Measurements from ENCODE around the gene NOC2L.
A peak's percentile ranks its signal among the peaks of the same experiment; 100 is the strongest.
"Not testable (repeated sequence)": the region's sequence is repeated elsewhere in the genome, so short reads cannot be mapped to it uniquely, and the experiment has no call there.

The NOC2L gene

DNA sequence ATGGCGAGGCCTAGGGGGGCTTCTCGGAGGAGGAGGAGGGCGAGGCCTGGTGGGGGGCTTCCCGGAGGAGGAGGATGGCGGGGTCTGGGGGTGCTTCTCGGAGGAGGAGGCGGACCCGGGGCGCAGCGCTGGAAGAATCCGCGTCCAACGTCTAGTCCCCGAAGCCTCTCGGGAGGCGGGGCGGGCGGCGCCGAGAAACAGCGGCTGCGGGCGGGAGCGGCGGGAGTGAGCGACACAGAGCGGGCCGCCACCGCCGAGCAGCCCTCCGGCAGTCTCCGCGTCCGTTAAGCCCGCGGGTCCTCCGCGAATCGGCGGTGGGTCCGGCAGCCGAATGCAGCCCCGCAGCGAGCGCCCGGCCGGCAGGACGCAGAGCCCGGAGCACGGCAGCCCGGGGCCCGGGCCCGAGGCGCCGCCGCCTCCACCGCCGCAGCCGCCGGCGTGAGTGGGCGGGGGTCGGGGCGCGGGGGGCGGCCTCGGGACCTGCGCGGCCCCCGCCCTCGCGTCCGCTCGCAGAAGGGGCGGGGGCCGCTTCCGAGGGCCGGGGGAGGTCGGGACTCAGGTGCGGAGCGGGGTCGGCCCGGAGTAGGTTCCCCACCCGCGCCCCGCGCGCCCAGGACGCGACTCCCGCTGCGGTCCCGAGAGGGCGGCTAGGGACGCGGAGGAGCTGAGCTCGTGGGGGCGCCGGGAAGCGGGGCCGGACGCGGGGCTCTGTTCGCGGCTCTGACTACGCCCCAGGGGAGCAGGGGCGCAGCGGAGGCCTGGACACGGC, 1.5 kb upstream of the NOC2L start, which contains the start of gene KLHL17:
Gene KLHL17 (plus strand): TSS at position 222 of the 769 bp plus-strand sequence. CDS start 110 bp downstream, at position 332.
- DNase-seq, result peak; percentile 40 to 75 (median 67)

DNA sequence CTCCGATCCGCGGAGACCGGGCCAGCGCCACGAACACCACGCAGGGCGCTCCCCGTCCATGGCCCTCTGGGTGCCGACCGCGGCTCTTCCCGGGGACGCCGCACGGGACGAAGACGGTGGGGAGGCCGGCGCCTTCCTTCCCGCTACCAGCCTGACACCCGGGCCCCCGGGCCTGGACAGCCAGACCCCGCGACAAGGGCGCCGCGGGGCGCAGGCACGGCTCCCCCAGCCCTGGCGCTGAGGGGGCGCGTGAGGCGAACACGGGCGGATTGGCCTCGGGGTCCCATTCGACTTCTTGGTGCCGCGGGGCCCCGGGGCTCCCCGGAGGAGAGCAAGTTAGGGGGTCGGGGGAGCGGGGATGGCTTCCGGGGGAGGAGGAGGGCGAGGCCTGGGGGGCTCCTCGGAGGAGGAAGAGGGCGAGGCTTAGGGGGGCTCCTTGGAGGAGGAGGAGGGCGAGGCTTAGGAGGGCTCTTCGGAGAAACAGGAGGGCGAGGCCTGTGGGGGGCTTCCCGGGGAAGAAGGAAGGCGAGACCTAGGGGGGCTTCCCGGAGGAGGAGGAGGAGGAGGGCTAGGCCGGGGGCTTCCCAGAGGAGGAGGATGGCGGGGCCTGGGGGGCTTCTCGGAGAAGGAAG, 791 bp upstream of the NOC2L start:
- no peak for DNase-seq

DNA sequence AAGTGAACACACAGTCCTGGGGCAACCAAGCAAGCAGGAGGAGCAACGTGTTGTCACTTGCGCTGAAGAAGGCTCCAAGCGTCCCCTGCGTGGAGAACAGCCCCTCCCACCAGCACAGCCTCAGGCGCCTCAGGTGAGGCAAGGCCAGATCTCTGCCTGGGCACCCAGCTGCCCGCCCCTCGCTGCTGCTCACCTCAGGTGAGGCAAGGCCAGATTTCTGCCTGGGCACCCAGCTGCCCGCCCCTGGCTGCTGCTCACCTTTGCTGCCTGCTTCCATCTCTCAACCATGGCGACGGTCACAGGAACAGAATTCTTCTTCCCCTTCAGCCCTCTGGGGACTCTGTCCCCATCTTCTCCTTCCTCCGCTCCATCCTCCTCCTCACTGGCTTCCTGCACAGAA, 2.4 kb downstream of the NOC2L start:
- no peak for DNase-seq

DNA sequence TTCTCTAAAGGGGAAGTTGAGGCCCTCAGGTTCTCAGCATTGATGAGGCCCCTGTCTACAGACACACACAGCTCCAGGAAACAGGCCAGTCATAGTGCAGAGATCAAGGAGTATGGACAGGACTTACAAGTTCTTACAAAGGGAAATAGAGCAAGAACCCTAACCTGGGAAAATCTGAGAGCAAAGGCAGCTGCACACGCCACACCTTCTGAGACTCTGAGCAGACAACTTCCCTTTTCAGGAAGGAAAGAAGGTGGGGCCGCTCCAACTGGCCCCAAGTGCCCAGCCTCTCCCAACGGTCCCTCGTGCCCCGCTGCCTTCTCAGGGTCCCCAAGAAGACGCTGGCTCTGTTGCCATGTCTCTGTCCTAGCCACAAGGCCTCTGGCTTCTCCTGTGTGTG, 3.6 kb downstream of the NOC2L start:
- DNase-seq, result no peak

DNA sequence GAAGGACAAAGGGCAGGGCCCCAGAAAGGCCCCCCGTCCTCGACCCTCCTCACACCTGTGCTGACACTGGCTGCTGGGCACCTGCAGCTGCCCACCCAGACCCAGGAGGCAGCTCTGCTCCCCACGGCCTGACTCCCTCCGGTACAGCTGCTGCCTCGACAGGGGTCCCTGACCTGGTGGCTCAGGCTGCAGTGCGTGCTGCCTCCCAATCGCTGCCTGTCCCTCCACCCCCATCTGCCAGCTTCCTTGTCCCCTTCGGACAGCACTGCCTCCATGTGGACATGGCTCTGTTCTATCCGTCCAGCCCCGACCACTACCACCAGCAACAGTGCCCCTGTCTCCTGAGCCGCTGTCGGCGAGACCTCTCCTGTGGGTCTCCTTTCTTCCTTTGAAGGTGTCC, 4.1 kb downstream of the NOC2L start:
- DNase-seq, result no peak

DNA sequence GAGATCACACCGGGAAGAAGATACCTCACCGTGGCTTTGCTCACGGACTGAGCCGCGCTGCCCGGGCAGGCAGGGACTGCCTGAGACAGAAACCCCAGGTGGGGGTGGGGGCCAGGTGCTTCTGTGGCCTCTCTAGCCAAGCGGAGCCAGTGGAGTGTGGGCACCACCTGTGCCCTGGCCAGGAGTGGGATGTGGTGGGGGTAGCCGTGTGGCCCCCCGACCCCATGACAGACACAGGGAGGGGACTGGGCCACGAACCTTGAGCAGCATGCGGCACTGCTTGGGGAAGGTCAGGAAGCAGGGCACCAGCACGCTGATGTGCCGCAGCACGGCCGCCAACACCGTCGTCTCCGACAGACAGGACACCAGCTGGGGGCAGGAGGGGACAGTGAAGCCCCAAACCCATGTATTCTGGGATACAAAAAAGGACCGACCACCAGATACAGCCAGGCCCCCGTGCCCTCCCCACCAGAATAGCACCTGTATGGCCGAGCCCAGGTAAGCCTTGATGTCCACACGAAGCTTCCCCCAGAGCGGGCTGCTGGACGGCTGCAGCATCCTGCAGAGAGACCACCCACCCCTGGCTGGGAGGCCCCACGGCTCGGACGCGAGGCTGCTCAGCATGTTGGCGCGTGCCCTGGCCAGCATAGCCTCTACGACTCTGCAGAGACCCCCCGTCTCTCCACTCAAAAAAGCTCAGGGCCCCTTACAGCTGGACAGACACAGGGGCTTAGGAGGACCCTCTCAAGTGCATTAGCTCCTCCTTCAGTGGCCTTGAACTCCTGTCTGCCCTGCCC, 5.3 kb downstream of the NOC2L start:
- DNase-seq, result no peak

DNA sequence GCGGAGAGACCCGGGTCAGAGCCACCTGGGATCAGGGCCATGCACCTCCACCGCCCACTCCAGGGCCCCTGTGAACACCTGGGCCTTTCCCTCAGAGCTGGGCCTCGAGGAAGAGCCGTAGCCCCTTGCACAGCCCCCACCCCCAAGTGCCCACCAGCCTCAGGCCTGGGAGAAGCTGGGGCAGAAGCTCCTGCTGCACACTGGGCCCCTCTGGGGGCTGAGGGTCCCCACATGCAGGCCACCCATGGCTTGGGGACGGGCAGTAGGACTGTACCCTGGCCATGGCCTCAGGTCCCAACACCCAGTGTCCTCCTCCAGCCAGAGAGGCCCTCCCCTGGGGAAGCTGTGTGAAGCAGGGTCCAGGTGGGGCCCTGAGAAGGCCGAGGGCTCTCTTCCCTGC, 6.5 kb downstream of the NOC2L start:
- no peak for DNase-seq

DNA sequence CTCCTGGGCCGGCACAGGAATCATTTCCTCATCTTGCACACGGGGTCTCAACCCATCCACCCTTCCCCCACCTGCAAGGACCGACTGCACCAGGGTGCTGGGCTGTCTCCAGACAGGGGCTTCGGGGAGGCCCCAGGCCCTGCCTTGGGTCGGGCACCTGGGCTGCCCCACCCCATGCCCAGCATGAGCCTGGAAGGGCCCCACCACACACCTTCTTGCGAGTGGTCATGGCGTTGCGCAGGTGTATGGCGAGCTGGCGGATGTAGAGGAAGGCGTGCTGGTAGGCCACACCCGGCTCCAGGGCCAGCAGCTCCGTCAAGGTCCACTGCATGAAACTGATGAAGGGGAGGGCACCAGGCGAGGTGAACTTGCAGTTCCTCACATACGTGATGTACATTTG, 6.9 kb downstream of the NOC2L start:
- no peak for DNase-seq

DNA sequence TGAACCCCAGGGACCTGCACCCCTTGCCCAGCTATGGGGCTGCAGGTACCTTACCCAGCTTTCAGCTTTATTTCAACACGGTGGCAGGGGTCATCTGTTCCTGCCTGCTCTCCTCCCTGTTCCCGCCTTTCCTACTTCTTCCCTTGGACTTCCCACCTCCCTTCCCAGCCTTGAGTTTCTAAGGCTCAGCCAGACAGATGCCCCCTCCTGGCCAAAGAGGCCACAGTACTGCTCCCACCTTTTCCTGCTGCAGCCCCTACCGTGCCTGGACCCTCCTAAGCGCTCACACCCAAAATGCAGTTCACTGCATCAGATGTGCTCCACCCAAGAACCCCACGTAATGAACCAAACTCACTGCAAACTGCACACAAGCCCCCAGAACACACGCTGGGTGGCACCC, 7.7 kb downstream of the NOC2L start:
- no peak for DNase-seq

DNA sequence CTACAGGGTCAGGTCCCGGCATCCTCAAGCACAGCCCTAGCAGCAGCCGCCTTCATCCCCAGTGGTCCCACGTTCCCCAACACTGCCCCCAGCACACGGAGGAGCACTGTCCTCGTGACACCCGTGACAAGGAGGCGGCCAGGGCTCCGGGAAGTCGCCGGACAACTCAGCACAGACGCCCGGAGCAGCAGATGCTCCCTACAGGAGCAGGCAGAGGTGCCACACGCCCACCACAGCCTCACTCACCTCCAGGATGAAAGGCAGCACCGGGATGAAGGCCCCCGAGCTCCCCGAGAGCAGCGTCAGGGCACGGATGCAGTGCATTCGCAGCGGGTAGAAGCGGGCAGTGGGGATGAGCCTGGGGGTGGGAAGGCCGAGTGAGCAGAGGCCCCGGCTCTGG, 8.2 kb downstream of the NOC2L start:
- DNase-seq, result no peak

DNA sequence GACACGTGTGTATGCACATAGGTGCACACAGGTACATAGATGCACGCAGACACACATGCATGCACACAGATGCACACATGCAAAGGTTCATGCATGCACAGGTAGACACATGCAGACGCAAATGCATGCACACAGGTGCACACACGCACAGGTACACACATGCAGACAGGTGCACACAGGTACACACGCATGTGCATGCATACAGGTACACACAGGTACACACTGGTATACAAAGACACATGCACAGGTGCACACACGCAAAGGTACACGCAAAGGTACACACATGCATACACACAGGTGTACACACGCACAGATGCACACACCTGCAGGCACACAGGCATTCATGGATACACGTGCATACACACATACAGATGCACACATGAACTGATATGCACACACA, 8.8 kb downstream of the NOC2L start:
- no peak for DNase-seq

DNA sequence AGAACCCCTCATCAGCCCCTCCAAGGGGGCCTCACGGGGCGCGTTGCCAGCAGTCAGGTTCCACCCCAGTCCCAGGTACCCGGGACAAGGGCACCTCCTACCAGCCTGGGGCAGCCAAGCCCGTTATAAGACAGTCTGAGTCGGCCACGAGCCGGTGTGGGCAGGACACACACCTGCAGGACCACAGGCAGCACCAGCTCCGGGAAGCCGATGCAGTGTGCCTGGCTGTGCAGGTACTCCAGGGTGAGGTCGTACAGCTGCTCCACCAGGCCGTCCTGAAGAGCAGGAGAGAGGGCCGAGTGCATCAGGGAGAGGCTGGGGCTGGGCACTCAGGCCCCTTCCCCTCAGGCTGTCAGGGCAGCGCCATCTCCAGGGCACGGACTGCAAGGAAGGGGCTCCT, 11.1 kb downstream of the NOC2L start:
- DNase-seq, result no peak

DNA sequence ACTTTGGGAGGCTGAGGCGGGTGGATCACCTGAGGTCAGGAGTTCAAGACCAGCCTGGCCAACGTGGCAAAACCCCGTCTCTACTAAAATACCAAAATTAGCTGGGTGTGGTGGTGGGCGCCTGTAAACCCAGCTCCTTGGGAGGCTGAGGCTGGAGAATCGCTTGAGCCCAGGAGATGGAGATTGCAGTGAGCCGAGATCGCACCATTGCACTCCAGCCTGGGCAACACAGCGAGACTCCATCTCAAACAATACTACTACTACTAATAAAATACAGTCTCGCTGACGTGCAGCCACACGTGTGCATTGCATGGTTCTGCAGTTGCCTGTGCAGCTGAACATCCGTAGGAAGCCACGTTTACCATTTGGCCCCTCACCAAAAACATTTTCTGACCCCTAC, 12.2 kb downstream of the NOC2L start:
- not testable (repeated sequence) for DNase-seq

DNA sequence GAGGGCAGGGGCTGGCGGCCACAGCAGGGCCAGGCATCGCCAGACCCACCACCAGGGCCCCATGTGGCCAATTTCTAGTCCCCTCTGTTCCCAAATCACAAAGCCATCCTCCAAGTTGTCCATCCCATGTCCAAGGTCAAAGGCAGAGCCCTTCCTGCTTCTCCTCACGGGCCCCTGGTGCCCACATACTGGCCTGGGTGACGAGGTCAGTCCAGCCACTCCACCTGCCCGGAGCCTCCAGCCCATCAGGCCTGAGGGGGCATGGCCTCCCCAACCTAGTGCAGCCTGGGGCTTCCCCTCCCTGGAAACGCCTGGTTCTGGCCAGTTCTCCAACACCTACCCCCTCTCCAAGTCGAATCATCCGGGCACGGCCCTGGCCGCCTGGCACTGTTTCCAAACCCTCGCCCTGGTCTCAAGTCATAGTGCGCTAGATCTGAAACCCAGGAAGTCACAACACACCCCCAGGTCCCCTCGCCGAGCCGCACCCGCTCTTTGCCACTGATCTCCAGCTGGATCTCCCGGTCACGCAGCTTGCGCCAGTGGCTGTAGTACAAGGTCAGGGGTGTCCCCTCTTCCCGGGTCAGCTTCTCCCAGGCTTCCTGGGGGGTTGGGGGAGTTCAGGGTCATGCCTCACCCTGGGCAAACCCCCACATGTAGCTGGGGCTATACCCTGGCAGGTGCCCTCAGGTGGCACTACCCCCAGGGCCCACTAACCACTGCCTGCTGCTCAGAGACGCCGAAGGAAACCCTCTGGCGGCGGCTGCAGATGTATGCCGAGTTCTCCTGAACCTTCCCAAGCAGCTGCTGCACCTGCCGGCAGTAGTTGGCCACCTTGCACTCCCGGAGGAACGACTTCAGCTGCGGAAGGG, 13.1 kb downstream of the NOC2L start:
- DNase-seq, result no peak

DNA sequence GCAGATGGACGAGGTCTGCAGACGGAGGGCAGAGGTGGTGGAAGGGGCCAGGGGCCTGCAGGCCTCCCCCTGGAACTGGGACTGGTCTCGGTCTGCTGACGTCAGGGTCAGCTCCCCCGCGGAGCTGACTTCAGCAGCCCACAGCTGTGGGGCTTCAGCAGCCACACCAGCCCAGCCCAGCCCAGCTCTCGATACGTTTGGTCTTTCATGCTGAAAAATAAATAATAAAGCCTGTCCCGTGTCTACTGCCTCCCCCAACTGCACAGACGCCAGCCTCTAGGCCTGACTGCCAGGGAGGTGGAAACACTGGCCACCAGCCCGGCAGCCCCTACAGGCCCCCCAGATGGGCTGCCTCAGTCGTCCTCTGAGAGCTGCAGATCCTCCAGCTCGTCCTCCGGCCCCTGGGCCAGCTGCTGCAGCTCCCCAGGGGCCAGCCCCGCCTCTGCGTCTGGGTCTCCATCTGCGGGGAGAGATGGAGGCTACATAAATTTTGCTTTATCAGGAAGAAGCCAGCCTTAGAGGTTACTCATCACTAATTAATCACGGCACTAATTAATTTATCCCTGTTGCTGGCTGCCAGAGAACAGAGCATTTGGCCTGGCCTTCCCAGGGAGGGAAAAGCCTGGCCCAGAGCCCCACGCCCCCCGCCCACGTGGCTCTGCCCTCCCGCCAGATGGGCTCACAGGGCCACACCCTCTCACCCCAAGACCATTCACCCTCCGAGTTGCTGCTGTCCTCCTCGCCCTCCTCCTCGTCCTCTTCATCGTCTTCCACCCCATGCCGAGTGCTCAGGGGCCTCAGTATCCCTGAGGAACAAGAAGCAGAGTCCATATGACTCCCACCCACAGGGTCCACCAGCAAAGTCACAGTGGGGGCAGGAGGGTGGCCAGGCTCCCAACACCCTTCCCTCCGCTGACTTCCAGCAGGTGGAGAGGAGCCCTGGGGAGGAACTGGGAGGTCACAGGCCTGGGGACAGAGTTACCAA, 14.4 kb downstream of the NOC2L start:
- DNase-seq, result no peak

DNA sequence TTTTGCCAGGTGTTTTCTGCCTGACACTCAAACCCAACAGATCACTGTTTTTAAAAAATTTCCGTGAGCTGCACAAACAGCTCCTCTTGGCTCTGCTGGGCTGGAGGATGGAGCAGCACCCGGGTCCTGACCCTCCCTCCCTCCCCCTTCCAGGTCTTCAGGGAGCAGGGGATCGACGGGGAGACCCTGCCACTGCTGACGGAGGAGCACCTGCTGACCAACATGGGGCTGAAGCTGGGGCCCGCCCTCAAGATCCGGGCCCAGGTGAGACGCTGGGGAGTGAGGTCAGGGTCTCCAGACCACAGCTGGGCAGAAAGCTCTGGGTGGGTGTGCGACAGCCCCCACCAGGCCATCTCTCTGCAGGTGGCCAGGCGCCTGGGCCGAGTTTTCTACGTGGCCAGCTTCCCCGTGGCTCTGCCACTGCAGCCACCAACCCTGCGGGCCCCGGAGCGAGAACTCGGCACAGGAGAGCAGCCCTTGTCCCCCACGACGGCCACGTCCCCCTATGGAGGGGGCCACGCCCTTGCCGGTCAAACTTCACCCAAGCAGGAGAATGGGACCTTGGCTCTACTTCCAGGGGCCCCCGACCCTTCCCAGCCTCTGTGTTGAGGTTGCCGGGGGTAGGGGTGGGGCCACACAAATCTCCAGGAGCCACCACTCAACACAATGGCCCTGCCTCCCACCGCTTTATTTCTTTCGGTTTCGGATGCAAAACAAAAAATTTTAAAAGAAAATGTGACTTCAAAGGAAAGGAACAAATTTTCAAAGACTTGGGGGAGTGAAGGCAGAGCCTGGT, 15.3 kb downstream of the NOC2L start:
- no peak for DNase-seq

DNA sequence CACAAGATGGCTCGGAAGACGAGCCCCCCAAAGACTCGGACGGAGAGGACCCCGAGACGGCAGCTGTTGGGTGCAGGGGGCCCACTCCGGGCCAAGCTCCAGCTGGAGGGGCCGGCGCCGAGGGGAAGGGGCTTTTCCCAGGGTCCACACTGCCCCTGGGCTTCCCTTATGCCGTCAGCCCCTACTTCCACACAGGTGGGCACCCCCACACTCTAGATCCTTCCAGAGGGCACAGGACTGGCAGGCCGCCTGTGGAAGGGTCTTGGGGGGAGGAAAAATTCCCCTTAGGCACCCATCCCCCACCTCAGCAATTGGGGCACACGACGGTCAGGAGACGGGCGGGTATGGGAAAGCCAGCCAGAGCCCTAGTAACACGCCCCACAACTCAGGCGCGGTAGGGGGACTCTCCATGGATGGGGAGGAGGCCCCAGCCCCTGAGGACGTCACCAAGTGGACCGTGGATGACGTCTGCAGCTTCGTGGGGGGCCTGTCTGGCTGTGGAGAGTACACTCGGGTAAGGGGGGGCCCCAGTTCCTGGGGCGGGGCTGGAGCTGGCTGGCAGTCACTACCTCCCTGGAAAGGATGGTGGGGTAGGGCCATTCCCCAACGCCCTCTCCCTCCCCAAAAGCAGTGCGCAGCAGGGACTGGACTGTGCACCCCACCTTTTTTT, 16.1 kb downstream of the NOC2L start:
- no peak for DNase-seq

DNA sequence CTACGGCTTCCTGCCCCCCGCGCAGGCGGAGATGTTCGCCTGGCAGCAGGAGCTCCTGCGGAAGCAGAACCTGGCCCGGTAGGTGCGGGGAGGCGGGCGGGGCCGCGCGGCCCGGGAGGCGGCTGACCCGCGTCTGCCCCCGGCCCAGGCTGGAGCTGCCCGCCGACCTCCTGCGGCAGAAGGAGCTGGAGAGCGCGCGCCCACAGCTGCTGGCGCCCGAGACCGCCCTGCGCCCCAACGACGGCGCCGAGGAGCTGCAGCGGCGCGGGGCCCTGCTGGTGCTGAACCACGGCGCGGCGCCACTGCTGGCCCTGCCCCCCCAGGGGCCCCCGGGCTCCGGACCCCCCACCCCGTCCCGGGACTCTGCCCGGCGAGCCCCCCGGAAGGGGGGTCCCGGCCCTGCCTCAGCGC, 16.6 kb downstream of the NOC2L start:
- no peak for DNase-seq

DNA sequence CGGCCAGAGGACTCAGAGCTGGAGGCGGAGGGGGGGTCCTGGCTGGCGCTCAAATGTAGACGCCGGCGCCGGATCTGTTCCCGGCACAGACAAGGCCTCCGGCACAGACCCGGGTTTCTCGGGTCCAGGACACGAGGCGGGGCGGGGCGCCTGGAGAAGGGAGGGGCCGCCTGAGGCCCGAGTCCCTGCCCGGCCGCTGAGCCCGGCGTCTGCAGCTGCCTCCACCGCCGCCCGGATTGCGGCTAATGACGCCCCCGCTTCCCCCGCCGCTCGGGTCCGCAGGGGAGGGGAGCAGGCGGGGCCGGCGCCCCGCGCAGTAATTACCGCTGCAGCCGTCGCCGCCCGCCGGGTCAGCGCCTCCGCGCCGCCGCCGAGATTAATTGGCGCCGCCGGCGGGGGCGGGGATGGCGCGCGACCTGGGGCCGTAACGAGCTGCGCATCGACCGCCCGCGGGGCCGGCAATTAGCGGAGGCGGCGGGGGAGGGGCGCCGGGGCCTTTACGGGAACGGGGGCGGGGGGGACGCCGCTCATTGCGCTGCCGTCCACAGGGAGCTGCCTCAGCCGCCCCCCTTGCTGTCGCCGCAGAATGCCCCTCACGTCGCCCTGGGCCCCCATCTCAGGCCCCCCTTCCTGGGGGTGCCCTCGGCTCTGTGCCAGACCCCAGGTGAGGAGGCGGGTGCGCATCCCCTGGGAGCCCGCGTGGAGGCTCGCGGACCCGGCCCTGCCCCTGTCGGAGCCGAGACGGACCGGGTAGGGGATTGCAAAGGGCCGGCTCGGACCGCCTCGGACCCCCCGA, 17.3 kb downstream of the NOC2L start:
- no peak for DNase-seq

Data from stimulated activated naive CD4-positive, alpha-beta T cell (primary cell).